ENCODE measurements around the gene AHR. TPM values are rescaled to one million over a fixed set of nuclear protein-coding genes. Genes with fewer than 3 reads are reported as not detected.

Gene AHR
- polyA plus RNA-seq, 1 donor (not counting 4 experiments of a cell fraction or from before 2014, with no cell fraction given) = 19.4 TPM

DNA sequence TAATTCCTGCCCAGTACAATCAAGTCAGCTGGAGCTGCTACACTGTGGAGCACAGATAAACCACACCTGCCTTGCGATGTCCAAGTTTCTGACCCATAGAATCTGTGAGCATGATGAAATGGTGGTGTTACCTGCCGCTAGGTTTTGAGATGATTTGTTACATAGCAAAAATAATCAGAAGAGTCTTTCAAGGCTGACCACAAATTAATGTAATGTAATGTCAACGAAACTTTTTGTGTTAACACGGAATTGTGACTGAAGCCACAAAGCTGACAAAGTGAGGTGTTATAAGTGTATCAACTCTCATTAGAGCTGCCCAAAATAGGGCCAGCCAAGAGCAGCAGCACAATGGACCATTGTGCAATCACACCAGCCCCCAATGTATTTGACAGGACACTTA lies 75.7 kb downstream of the AHR start:
- no peak overlapping the region for H2AFZ ChIP-seq (ENCODE audit: control insufficient read depth, low read length)
- no peak overlapping the region for H3K9ac ChIP-seq (ENCODE audit: control insufficient read depth, extremely low read depth, insufficient read depth, low read length)
- TF ChIP-seq, protein P1, sequence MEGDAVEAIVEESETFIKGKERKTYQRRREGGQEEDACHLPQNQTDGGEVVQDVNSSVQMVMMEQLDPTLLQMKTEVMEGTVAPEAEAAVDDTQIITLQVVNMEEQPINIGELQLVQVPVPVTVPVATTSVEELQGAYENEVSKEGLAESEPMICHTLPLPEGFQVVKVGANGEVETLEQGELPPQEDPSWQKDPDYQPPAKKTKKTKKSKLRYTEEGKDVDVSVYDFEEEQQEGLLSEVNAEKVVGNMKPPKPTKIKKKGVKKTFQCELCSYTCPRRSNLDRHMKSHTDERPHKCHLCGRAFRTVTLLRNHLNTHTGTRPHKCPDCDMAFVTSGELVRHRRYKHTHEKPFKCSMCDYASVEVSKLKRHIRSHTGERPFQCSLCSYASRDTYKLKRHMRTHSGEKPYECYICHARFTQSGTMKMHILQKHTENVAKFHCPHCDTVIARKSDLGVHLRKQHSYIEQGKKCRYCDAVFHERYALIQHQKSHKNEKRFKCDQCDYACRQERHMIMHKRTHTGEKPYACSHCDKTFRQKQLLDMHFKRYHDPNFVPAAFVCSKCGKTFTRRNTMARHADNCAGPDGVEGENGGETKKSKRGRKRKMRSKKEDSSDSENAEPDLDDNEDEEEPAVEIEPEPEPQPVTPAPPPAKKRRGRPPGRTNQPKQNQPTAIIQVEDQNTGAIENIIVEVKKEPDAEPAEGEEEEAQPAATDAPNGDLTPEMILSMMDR (optimal IDR thresholded peaks at IDR 0.05 in 1 of 3, IDR thresholded peaks at IDR 0.05 in 1 of 3, conservative IDR thresholded peaks at IDR 0.05 in 1 of 3; ENCODE audit: extremely low read depth in 1 of 3, insufficient read depth in 2 of 3, low read length in 3 of 3) = no peak
- TF ChIP-seq EZH2 (IDR thresholded peaks at IDR 0.05; ENCODE audit: low read length) = no peak
- H3K9me3 ChIP-seq (ENCODE audit: control insufficient read depth, low read depth, low read length) = no peaks in the 10 kb centered on the region
- H3K27ac ChIP-seq (ENCODE audit: control insufficient read depth, insufficient read depth, low read length) = no peak overlapping the region
- no peak overlapping the region for H3K4me3 ChIP-seq (ENCODE audit: control insufficient read depth in 2 of 3, extremely low read depth in 1 of 3, insufficient read depth in 2 of 3, low read depth in 1 of 3, low read length in 3 of 3)
- H3K79me2 ChIP-seq (ENCODE audit: control insufficient read depth, insufficient read depth, low read length) = no peaks in the 10 kb centered on the region
- dilution Hi-C loops (cut with MboI; ENCODE audit: extremely low pct_ligation_motif_present, low sequenced_read_pairs) = no loop called here
- no peak overlapping the region for H3K4me2 ChIP-seq (ENCODE audit: control insufficient read depth, extremely low read depth, insufficient read depth, low read depth, low read length)
- peaks cover 35% of the 10 kb centered on the region for H3K4me1 ChIP-seq (ENCODE audit: control insufficient read depth, extremely low read depth, insufficient read depth, low read length)
- no peak for DNase-seq (ENCODE audit: low read depth, low spot score)
- H3K36me3 ChIP-seq (ENCODE audit: control insufficient read depth in 2 of 2, extremely low read depth in 1 of 2, insufficient read depth in 2 of 2, low read length in 2 of 2) = no peaks in the 10 kb centered on the region
- H3K9me1 ChIP-seq (ENCODE audit: control insufficient read depth, extremely low read depth, insufficient read depth, low read length) = no peaks in the 10 kb centered on the region
- H3K27me3 ChIP-seq (ENCODE audit: control insufficient read depth, extremely low read depth, insufficient read depth, low read length) = no peaks in the 10 kb centered on the region
- FAIRE-seq = peak; percentile 32
- no peaks in the 10 kb centered on the region for H4K20me1 ChIP-seq (ENCODE audit: control insufficient read depth, extremely low read depth, insufficient read depth, low read length)

DNA sequence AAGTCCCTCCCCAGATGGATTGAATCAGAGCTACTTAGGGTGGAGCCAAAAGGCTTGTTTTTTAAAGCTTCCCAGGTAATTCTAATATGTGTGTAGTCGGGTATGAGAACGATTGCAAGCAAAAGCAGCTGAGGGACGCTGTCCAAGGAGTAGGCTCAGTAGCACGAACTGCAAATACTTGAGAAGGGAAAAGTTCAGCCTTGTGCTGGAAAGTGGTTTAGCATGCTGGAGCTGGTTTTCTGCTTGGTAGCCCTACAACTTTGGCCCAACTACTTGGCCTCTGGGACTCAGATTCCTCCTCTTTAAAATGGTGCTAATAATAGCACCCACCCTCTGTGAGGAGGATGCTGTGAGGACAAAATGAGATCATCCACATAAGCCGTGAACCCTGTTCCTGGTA lies 76.2 kb downstream of the AHR start:
- H3K4me2 ChIP-seq (ENCODE audit: control insufficient read depth, extremely low read depth, insufficient read depth, low read depth, low read length) = no peak overlapping the region
- no peaks in the 10 kb centered on the region for H3K27me3 ChIP-seq (ENCODE audit: control insufficient read depth, extremely low read depth, insufficient read depth, low read length)
- no peaks in the 10 kb centered on the region for H4K20me1 ChIP-seq (ENCODE audit: control insufficient read depth, extremely low read depth, insufficient read depth, low read length)
- no peaks in the 10 kb centered on the region for H3K9me3 ChIP-seq (ENCODE audit: control insufficient read depth, low read depth, low read length)
- H3K36me3 ChIP-seq (ENCODE audit: control insufficient read depth in 2 of 2, extremely low read depth in 1 of 2, insufficient read depth in 2 of 2, low read length in 2 of 2) = no peaks in the 10 kb centered on the region
- dilution Hi-C loops (cut with MboI; ENCODE audit: extremely low pct_ligation_motif_present, low sequenced_read_pairs) = no loop called here
- no peak for DNase-seq (ENCODE audit: low read depth, low spot score)
- H3K4me3 ChIP-seq (ENCODE audit: control insufficient read depth in 2 of 3, extremely low read depth in 1 of 3, insufficient read depth in 2 of 3, low read depth in 1 of 3, low read length in 3 of 3) = no peak overlapping the region
- no peak overlapping the region for H2AFZ ChIP-seq (ENCODE audit: control insufficient read depth, low read length)
- TF ChIP-seq, protein P1 (optimal IDR thresholded peaks at IDR 0.05 in 1 of 3, IDR thresholded peaks at IDR 0.05 in 1 of 3, conservative IDR thresholded peaks at IDR 0.05 in 1 of 3; ENCODE audit: extremely low read depth in 1 of 3, insufficient read depth in 2 of 3, low read length in 3 of 3) = no peak
- no peak for TF ChIP-seq EZH2 (IDR thresholded peaks at IDR 0.05; ENCODE audit: low read length)
- no peaks in the 10 kb centered on the region for H3K9me1 ChIP-seq (ENCODE audit: control insufficient read depth, extremely low read depth, insufficient read depth, low read length)
- H3K27ac ChIP-seq (ENCODE audit: control insufficient read depth, insufficient read depth, low read length) = no peak overlapping the region
- peak; percentile 43 for FAIRE-seq
- no peaks in the 10 kb centered on the region for H3K79me2 ChIP-seq (ENCODE audit: control insufficient read depth, insufficient read depth, low read length)
- no peak overlapping the region for H3K9ac ChIP-seq (ENCODE audit: control insufficient read depth, extremely low read depth, insufficient read depth, low read length)
- H3K4me1 ChIP-seq (ENCODE audit: control insufficient read depth, extremely low read depth, insufficient read depth, low read length) = peaks cover 30% of the 10 kb centered on the region
